ENCODE measurements around the gene ENAH.

The ENAH gene

GRCh38 chr1:225608014-225608796, 44.7 kb downstream of the ENAH start:
- H3K4me3 ChIP-seq, result no peak overlapping the region
- TF ChIP-seq EZH2 (IDR thresholded peaks at IDR 0.05) (no peak), POLR2AphosphoS5 (IDR thresholded peaks at IDR 0.05; ENCODE audit: borderline replicate concordance, low read depth, low read length) (no peak), FOXP2 (optimal IDR thresholded peaks at IDR 0.05; ENCODE audit: control extremely low read depth, extremely low read length, insufficient read depth) (no peak)

GRCh38 chr1:225607355-225607754, 45.6 kb downstream of the ENAH start:
- Histone ChIP-seq H3K36me3 (ENCODE audit: insufficient read depth, low read length) (no peaks in the 10 kb centered on the region), H3K27ac (peak overlapping the region; percentile 88), H3K9me3 (ENCODE audit: low read depth, low read length) (no peaks in the 10 kb centered on the region), H3K9ac (ENCODE audit: insufficient read length) (no peak overlapping the region), H3K4me3 (no peak overlapping the region)
- no peak for TF ChIP-seq FOXP2 (optimal IDR thresholded peaks at IDR 0.05; ENCODE audit: control extremely low read depth, extremely low read length, insufficient read depth)
- TF ChIP-seq POLR2AphosphoS5 (IDR thresholded peaks at IDR 0.05; ENCODE audit: borderline replicate concordance, low read depth, low read length), result no peak
- DNase-seq (ENCODE audit: low read depth, low spot score), result no peak

More at GRCh38 chr1:225608014-225608796, 44.7 kb downstream of the ENAH start:
- Histone ChIP-seq H3K36me3 (ENCODE audit: insufficient read depth, low read length) (no peaks in the 10 kb centered on the region), H3K9me3 (ENCODE audit: low read depth, low read length) (no peaks in the 10 kb centered on the region), H3K27ac (peak overlapping the region; percentile 88), H3K9ac (ENCODE audit: insufficient read length) (peak overlapping the region; percentile 30)
- no peak for DNase-seq (ENCODE audit: low read depth, low spot score)

- DNase-seq (ENCODE audit: low read depth, low spot score), result no peak
- H3K36me3 ChIP-seq (ENCODE audit: insufficient read depth, low read length), result 0 out of 2 replicates have a peak, but pooled peaks cover 5% of the 10 kb centered on the region
- TF ChIP-seq EZH2 (IDR thresholded peaks at IDR 0.05) (no peak), FOXP2 (optimal IDR thresholded peaks at IDR 0.05; ENCODE audit: control extremely low read depth, extremely low read length, insufficient read depth) (no peak), POLR2AphosphoS5 (IDR thresholded peaks at IDR 0.05; ENCODE audit: borderline replicate concordance, low read depth, low read length) (no peak)
- peak overlapping the region; percentile 67 for H3K27ac ChIP-seq
- no peak overlapping the region for H3K9ac ChIP-seq (ENCODE audit: insufficient read length)
- H3K4me3 ChIP-seq, result 0 out of 2 replicates have a peak overlapping the region, but pooled peaks have one; percentile 28
- no peaks in the 10 kb centered on the region for H3K9me3 ChIP-seq (ENCODE audit: low read depth, low read length)
These were observed 49.2 kb downstream of the ENAH start for GRCh38 chr1:225603538-225604354.

- Histone ChIP-seq H3K9me3 (ENCODE audit: low read depth, low read length) (no peaks in the 10 kb centered on the region), H3K9ac (ENCODE audit: insufficient read length) (no peak overlapping the region), H3K27ac (0 out of 2 replicates have a peak overlapping the region, but pooled peaks have one; percentile 67), H3K4me3 (no peak overlapping the region), H3K36me3 (ENCODE audit: insufficient read depth, low read length) (0 out of 2 replicates have a peak, but pooled peaks cover 5% of the 10 kb centered on the region)
- DNase-seq (ENCODE audit: low read depth, low spot score), result no peak
- TF ChIP-seq POLR2AphosphoS5 (IDR thresholded peaks at IDR 0.05; ENCODE audit: borderline replicate concordance, low read depth, low read length), result no peak
- no peak for TF ChIP-seq EZH2 (IDR thresholded peaks at IDR 0.05)
- TF ChIP-seq FOXP2 (optimal IDR thresholded peaks at IDR 0.05; ENCODE audit: control extremely low read depth, extremely low read length, insufficient read depth), result no peak
These were observed 50.2 kb downstream of the ENAH start for GRCh38 chr1:225602590-225603206.

GRCh38 chr1:225601902-225602589, 50.9 kb downstream of the ENAH start:
- Histone ChIP-seq H3K9ac (ENCODE audit: insufficient read length) (no peak overlapping the region), H3K9me3 (ENCODE audit: low read depth, low read length) (no peaks in the 10 kb centered on the region), H3K27ac (no peak overlapping the region), H3K36me3 (ENCODE audit: insufficient read depth, low read length) (0 out of 2 replicates have a peak, but pooled peaks cover 5% of the 10 kb centered on the region), H3K4me3 (no peak overlapping the region)
- no peak for DNase-seq (ENCODE audit: low read depth, low spot score)
- TF ChIP-seq EZH2 (IDR thresholded peaks at IDR 0.05) (no peak), FOXP2 (optimal IDR thresholded peaks at IDR 0.05; ENCODE audit: control extremely low read depth, extremely low read length, insufficient read depth) (no peak), POLR2AphosphoS5 (IDR thresholded peaks at IDR 0.05; ENCODE audit: borderline replicate concordance, low read depth, low read length) (no peak)

GRCh38 chr1:225598847-225599246, 54.1 kb downstream of the ENAH start:
- no peak for DNase-seq (ENCODE audit: low read depth, low spot score)
- no peak for TF ChIP-seq EZH2 (IDR thresholded peaks at IDR 0.05)
- TF ChIP-seq POLR2AphosphoS5 (IDR thresholded peaks at IDR 0.05; ENCODE audit: borderline replicate concordance, low read depth, low read length), result no peak
- no peak for TF ChIP-seq FOXP2 (optimal IDR thresholded peaks at IDR 0.05; ENCODE audit: control extremely low read depth, extremely low read length, insufficient read depth)
- no peak overlapping the region for H3K27ac ChIP-seq
- H3K4me3 ChIP-seq, result no peak overlapping the region
- H3K9me3 ChIP-seq (ENCODE audit: low read depth, low read length), result no peaks in the 10 kb centered on the region
- 0 out of 2 replicates have a peak, but pooled peaks cover 5% of the 10 kb centered on the region for H3K36me3 ChIP-seq (ENCODE audit: insufficient read depth, low read length)
- H3K9ac ChIP-seq (ENCODE audit: insufficient read length), result no peak overlapping the region

- Histone ChIP-seq H3K9me3 (ENCODE audit: low read depth, low read length) (no peaks in the 10 kb centered on the region), H3K9ac (ENCODE audit: insufficient read length) (no peak overlapping the region), H3K27ac (no peak overlapping the region), H3K4me3 (no peak overlapping the region), H3K36me3 (ENCODE audit: insufficient read depth, low read length) (0 out of 2 replicates have a peak, but pooled peaks cover 5% of the 10 kb centered on the region)
- no peak for DNase-seq (ENCODE audit: low read depth, low spot score)
- TF ChIP-seq EZH2 (IDR thresholded peaks at IDR 0.05) (no peak), POLR2AphosphoS5 (IDR thresholded peaks at IDR 0.05; ENCODE audit: borderline replicate concordance, low read depth, low read length) (no peak), FOXP2 (optimal IDR thresholded peaks at IDR 0.05; ENCODE audit: control extremely low read depth, extremely low read length, insufficient read depth) (no peak)
These were observed 54.9 kb downstream of the ENAH start for GRCh38 chr1:225597926-225598575.

Measured in SK-N-MC (cell line).